ENCODE results near the gene WT1. TPM values are rescaled to one million over a fixed set of nuclear protein-coding genes. Genes with fewer than 3 reads are reported as not detected.

The WT1 gene
- total RNA-seq, 4 donors from 2014 or later, result 0.52 to 2.7 (median 1.6) TPM; not detected in 1

DNA sequence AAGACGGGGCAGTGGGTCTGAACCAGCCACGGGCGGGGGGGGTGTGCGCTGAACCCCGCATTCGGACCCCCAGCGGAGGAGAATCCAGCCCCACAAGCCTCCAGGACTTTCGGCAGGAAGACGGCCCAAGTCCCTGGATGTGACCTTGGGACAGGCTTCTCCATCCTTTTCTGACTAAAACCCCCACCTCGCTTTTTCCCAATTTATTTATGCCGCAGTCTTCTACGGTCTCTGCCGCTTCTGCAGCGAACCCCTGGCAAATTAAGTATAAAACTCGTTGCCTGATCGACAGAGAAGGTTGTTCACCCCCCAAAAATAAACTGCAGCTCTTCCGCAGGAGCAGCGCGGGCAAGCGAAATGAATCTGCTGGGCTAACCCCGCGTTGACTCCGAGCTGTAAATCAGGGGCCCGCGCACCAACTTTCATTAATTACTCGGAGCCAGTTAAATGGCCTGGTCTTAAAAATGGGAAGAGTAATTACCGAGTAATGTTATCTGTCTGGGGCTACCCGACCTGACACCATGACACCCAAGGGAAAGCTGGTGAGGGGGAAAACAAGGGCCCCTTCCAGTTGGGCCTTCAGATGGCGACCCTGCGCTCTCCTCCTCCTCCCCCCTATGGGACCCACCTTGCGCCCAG, 6.6 kb downstream of the WT1 start:
- TF ChIP-seq POLR2A (IDR thresholded peaks at IDR 0.05) (no peak), POLR2AphosphoS5 (IDR thresholded peaks at IDR 0.05) (no peak), EP300 (IDR thresholded peaks at IDR 0.05) (no peak)
- TF ChIP-seq, protein P1, sequence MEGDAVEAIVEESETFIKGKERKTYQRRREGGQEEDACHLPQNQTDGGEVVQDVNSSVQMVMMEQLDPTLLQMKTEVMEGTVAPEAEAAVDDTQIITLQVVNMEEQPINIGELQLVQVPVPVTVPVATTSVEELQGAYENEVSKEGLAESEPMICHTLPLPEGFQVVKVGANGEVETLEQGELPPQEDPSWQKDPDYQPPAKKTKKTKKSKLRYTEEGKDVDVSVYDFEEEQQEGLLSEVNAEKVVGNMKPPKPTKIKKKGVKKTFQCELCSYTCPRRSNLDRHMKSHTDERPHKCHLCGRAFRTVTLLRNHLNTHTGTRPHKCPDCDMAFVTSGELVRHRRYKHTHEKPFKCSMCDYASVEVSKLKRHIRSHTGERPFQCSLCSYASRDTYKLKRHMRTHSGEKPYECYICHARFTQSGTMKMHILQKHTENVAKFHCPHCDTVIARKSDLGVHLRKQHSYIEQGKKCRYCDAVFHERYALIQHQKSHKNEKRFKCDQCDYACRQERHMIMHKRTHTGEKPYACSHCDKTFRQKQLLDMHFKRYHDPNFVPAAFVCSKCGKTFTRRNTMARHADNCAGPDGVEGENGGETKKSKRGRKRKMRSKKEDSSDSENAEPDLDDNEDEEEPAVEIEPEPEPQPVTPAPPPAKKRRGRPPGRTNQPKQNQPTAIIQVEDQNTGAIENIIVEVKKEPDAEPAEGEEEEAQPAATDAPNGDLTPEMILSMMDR (IDR thresholded peaks at IDR 0.05), result no peak
- H3K4me3 ChIP-seq, result no peak overlapping the region
- H3K27ac ChIP-seq, result no peak overlapping the region
- ATAC-seq, result no peak
- peaks cover 99% of the 10 kb centered on the region for H3K27me3 ChIP-seq
- peaks cover 0 to 23% (median 14%) of the 10 kb centered on the region in 3 donors for H3K4me1 ChIP-seq
- WGBS, 2 donors (ENCODE audit: low coverage in 1 of 2), result 13 to 22% methylated on average over 6 to 21 of the region's 31 CpGs
- H3K9me3 ChIP-seq, result no peaks in the 10 kb centered on the region
- no peaks in the 10 kb centered on the region for H3K36me3 ChIP-seq

DNA sequence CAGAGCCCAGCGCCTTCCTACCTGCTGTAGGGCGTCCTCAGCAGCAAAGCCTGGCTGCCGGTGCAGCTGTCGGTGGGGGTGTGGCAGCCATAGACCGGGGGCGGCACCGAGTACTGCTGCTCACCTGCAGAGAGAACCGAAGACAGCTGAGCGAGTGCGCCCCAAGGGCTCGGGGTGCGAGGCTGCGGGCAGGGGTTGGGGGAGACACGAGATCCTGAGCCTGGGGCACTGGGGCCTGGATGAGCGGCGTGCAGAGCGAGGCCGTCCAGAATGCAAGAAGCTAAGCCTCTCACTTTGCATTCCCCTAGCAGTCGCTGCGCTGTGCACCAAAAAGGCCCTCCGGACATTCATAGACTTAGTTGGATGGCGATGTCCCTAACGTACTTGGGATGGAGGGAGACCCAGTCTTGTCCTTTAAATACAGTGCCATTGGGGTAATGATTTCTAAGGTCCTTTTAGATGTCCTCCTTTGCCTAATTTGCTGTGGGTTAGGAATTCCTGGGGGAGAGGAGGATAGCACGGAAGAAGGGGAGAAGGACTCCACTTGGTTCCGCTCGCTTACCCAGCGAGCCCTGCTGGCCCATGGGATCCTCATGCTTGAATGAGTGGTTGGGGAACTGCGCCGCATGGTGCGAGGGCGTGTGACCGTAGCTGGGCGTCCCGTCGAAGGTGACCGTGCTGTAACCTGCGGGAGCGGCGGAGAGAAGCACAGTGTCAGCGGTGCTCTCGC, 7.2 kb downstream of the WT1 start:
- Histone ChIP-seq H3K4me1 (peaks cover 0 to 16% (median 8%) of the 10 kb centered on the region in 3 donors), H3K27ac (no peak overlapping the region), H3K4me3 (no peak overlapping the region), H3K36me3 (no peaks in the 10 kb centered on the region), H3K9me3 (no peaks in the 10 kb centered on the region), H3K27me3 (peaks cover 99% of the 10 kb centered on the region)
- 0 to 55% methylated on average over 2 of the region's 41 CpGs for WGBS, 2 donors (ENCODE audit: low coverage in 1 of 2)
- ATAC-seq, result no peak
- TF ChIP-seq EP300 (IDR thresholded peaks at IDR 0.05) (no peak), POLR2AphosphoS5 (IDR thresholded peaks at IDR 0.05) (no peak), POLR2A (IDR thresholded peaks at IDR 0.05) (no peak)
- TF ChIP-seq, protein P1 (IDR thresholded peaks at IDR 0.05), result no peak

DNA sequence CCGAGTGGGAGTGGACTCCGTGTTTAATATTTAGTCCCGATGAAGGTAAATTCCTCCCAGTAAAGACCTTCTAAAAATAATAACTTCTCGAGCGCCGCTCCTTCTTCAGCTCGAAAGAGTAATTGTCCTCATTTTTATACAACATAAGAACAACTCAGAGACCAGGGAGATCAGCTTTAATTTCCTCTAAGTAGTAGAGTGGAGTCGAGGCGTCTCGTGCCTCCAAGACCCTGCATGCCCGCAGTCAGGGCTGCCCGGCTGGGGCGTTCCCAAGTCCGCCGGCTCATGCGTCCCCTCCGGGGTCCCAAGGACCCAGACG, 7.8 kb downstream of the WT1 start:
- H3K36me3 ChIP-seq, result no peaks in the 10 kb centered on the region
- H3K27me3 ChIP-seq, result peaks cover 99% of the 10 kb centered on the region
- H3K4me3 ChIP-seq, result no peak overlapping the region
- no peak overlapping the region for H3K27ac ChIP-seq
- H3K4me1 ChIP-seq, result peaks cover 0 to 11% (median 8%) of the 10 kb centered on the region in 3 donors
- H3K9me3 ChIP-seq, result no peaks in the 10 kb centered on the region
- ATAC-seq, result no peak
- TF ChIP-seq, protein P1 (IDR thresholded peaks at IDR 0.05), result no peak
- TF ChIP-seq POLR2A (IDR thresholded peaks at IDR 0.05), result no peak
- TF ChIP-seq POLR2AphosphoS5 (IDR thresholded peaks at IDR 0.05), result no peak
- TF ChIP-seq EP300 (IDR thresholded peaks at IDR 0.05), result no peak
- 12 to 26% methylated on average over 6 to 13 of the region's 18 CpGs for WGBS, 2 donors (ENCODE audit: low coverage in 1 of 2)

DNA sequence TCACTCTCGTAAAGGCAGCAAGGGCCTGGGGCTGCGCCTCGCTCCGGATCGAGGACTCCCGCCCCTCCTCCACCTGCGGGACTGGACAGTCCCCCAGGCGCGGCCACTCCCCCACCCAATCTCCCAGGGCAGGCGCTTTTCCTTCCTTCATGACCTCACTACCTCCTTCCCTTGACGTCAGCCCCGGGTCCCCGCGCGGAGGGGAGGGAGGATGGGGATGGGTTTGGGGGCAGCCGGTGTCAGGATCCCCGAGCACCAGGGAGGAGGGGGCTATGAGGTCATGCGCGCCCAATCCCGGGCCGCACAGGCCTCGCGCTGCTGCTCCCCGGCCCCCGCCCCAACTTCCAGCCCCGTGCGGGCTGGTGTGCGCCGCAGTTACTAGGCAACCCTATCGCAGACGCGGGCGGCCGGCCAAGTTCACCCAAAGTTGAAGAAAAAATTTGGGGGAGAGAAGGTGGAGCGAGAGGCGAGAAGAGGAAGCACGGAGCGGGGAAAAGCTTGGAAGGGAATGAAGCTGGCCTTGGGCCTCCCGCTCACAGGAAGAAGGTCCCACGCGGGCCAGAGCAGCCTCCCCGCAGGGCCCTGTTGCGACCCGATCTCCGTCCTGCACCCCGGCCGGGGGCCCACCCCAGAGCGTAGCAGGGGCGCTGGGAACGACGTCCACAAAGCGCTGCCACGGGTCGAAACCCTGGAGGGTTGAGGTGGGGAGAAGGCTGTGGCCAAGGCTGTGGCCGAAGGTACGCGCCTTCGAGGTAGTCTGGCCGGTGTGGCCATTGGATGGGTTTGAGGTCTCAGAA, 8.3 kb downstream of the WT1 start:
- H3K36me3 ChIP-seq, result no peaks in the 10 kb centered on the region
- H3K27me3 ChIP-seq, result peaks cover 94% of the 10 kb centered on the region
- H3K4me1 ChIP-seq, result peaks cover 0 to 11% (median 8%) of the 10 kb centered on the region in 3 donors
- H3K4me3 ChIP-seq, result no peak overlapping the region
- ATAC-seq, result no peak
- TF ChIP-seq, protein P1 (IDR thresholded peaks at IDR 0.05), result no peak
- TF ChIP-seq EP300 (IDR thresholded peaks at IDR 0.05) (no peak), POLR2AphosphoS5 (IDR thresholded peaks at IDR 0.05) (no peak), POLR2A (IDR thresholded peaks at IDR 0.05) (no peak)
- WGBS, 2 donors (ENCODE audit: low coverage in 1 of 2), result 17% methylated on average over 21 of the region's 59 CpGs; no CpG with 5 or more reads in 1 of the 2 donors
- no peaks in the 10 kb centered on the region for H3K9me3 ChIP-seq
- H3K27ac ChIP-seq, result no peak overlapping the region

Measured in gastroesophageal sphincter (tissue), 4 donors.